Body of pancreas (tissue), 4 donors: ENCODE data around the gene MAP4K4. TPM values are rescaled to one million over a fixed set of nuclear protein-coding genes. Genes with fewer than 3 reads are reported as not detected.

ENCODE experiments used
- ATAC-seq: fragments of 150-250 bp; one replicate; pipeline ENCODE4 v1.9.1; 2016
- DNase-seq, 4 donors: peaks; one replicate each; pipeline ENCODE4 v3.0.0-alpha.2; 2019
- H3K27ac ChIP-seq, 4 donors: fragments of 200-600 bp; sonication (generic); 1 replicate in 3 of 4; 2 replicates in 1 of 4; pipeline versions ENCODE4 v1.5.1 to v1.6.1; 2016 to 2019; ENCODE audit warnings: mild to moderate bottlenecking in 1 of 4, mixed read lengths in 1 of 4, moderate library complexity in 1 of 4
- H3K27me3 ChIP-seq, 2 donors: fragments of 200-600 bp; sonication (generic); one replicate each; pipeline ENCODE4 v1.6.0; 2016; ENCODE audit warnings: mild to moderate bottlenecking in 1 of 2
- H3K36me3 ChIP-seq, 2 donors: fragments of 200-600 bp; sonication (generic); replicated peaks in 1 of 2; 2 replicates each; pipeline ENCODE4 v1.5.1; 2016; ENCODE audit warnings: low read depth in 2 of 2; ENCODE audit not compliant: insufficient read depth in 1 of 2
- H3K4me1 ChIP-seq: fragments of 200-600 bp; sonication (generic); one replicate; pipeline ENCODE4 v1.6.0; 2016
- H3K4me3 ChIP-seq, 2 donors: fragments of 200-600 bp; sonication (generic); 1 replicate in 1 of 2; 2 replicates in 1 of 2; pipeline ENCODE4 v1.5.1; 2016 to 2019
- H3K9me3 ChIP-seq, 3 donors: fragments of 200-600 bp; sonication (generic); 1 replicate in 2 of 3; 2 replicates in 1 of 3; pipeline ENCODE4 v1.5.1; 2016
- CTCF ChIP-seq, 7 experiments: fragments of 450-650 bp in 4 of 7; fragments of 200-600 bp in 3 of 7; sonication (generic) in 3 of 7; IDR thresholded peaks; one replicate each; pipeline ENCODE4 v1.5.1; 2016 to 2019; ENCODE audit warnings: antibody characterized with exemption in 7 of 7
- POLR2A ChIP-seq, 3 donors: fragments of 450-650 bp; IDR thresholded peaks; one replicate each; pipeline ENCODE4 v1.6.1; 2016; ENCODE audit warnings: antibody characterized with exemption in 3 of 3, mild to moderate bottlenecking in 2 of 3
- WGBS, 2 donors: methylation state at CpG; one replicate each; pipeline ENCODE4 v1.1.5; 2017; 5-methylcytosine and 5-hydroxymethylcytosine counted together
- intact Hi-C: fragments of 100-400 bp; cut with DNase I; formaldehyde crosslinking; loops from one replicate; pipeline ENCODE4 v1.15.1; 2023
- total RNA-seq, 2 donors: library from RNA; depleted of rRNA; stranded (reverse); fragments of >200 nt; gene quantifications; one replicate each; pipeline ENCODE4 v1.1.0, GENCODE V29; 2016

The MAP4K4 gene
- total RNA-seq, 2 donors from 2014 or later, result 22.1 to 25.1 TPM

DNA sequence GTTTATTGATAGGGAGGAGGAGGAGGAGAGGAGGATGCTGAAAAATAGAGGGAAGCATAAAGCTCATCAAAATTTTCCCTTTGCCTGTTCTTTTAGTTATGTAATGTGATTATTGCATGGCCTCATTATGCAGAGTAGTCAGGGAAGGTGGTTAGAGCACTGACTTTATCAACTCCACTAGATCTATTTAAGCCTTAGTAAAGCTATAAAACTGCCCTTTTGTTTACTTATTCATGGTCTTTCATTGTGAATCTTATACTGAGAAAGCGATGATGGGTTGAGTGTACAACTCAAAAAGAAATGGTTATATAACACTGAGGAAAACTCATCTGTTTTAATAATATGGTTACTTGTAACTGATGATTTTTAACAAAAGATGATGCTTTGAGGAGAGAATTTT lies 81.7 kb downstream of the MAP4K4 start:
- Histone ChIP-seq H3K27me3 (no peaks in the 10 kb centered on the region), H3K9me3 (no peaks in the 10 kb centered on the region), H3K4me3 (no peak overlapping the region), H3K36me3 (no peaks in the 10 kb centered on the region), H3K4me1 (peaks cover 11% of the 10 kb centered on the region), H3K27ac (no peak overlapping the region)
- WGBS, 2 donors, result 82 to 97% methylated on average over 1 of the region's 1 CpG
- ATAC-seq (no peak), DNase-seq (no peak)
- intact Hi-C loops, result no loop called here
- TF ChIP-seq CTCF (IDR thresholded peaks at IDR 0.05) (no peak), POLR2A (IDR thresholded peaks at IDR 0.05) (no peak)

DNA sequence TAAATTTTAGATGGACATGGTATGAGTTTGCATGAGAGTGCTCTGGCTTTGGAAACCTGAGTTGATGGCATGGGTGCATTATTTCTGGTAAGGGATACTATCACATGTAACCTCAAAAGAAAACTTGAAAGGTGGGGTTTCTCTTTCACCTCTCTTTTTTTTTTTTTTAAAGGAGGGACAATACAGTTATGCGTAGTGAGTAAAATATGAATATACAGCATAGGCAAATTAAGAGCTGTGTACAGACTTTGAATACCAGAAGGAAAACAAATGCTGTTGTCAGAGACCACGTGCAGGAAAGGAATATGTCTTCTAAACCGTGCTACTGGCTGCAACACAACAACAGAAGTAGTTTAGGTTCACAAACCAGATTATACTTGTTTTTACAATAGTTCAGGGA lies 82.1 kb downstream of the MAP4K4 start:
- intact Hi-C loops, result no loop called here
- WGBS, 2 donors, result 81 to 89% methylated on average over 3 of the region's 3 CpGs
- peaks cover 11% of the 10 kb centered on the region for H3K4me1 ChIP-seq

GRCh38 chr2:101781326-101781725 lies 83.8 kb downstream of the MAP4K4 start:
- WGBS, 2 donors, result 72 to 89% methylated on average over 4 of the region's 4 CpGs
- Histone ChIP-seq H3K4me3 (no peak overlapping the region), H3K27ac (no peak overlapping the region), H3K36me3 (no peaks in the 10 kb centered on the region), H3K9me3 (no peaks in the 10 kb centered on the region), H3K27me3 (no peaks in the 10 kb centered on the region), H3K4me1 (no peaks in the 10 kb centered on the region)
- no peak for ATAC-seq
- TF ChIP-seq CTCF (IDR thresholded peaks at IDR 0.05), result no peak
- DNase-seq, result peak in 1 of 4 donors; percentile 20
- intact Hi-C loops, result no loop called here

More for the DNA sequence above, 82.1 kb downstream of the MAP4K4 start:
- Histone ChIP-seq H3K27me3 (no peaks in the 10 kb centered on the region), H3K36me3 (no peaks in the 10 kb centered on the region), H3K4me3 (no peak overlapping the region), H3K27ac (no peak overlapping the region), H3K9me3 (no peaks in the 10 kb centered on the region)
- DNase-seq (no peak), ATAC-seq (no peak)
- no peak for TF ChIP-seq POLR2A (IDR thresholded peaks at IDR 0.05)
- no peak for TF ChIP-seq CTCF (IDR thresholded peaks at IDR 0.05)

DNA sequence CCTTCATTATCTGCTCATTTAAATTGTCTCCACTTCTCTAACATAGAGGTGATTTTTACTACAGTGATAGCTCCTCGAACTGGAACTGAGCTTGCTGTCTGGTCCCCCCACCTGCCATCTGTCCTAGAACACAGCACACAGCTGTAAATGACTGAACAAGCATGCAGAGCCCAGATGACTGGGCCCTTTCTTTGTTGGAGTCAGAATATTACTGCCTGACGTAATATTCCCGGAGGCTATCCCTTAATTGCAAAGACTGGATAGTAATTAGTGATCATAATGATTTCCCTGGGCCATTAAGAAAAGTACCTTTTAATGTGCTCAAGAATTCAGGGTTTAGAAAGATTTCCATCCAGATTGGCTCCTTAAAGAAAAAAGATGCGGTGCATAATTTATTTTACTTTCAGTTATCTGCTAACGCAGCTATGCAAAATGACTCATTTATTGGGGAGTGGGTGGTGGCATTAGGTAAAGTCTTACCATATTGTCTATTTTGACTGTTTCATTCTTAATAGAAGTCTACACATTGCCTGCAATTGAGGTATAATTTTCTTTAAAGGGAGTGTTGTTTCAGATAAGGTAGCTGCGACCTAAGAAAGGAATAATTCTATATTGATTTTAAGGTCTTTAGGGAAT lies 84.4 kb downstream of the MAP4K4 start:
- Histone ChIP-seq H3K27ac (no peak overlapping the region), H3K27me3 (no peaks in the 10 kb centered on the region), H3K4me1 (no peaks in the 10 kb centered on the region), H3K9me3 (no peaks in the 10 kb centered on the region), H3K36me3 (no peaks in the 10 kb centered on the region), H3K4me3 (no peak overlapping the region)
- intact Hi-C loops, result no loop called here
- DNase-seq, result no peak
- ATAC-seq, result no peak
- no peak for TF ChIP-seq CTCF (IDR thresholded peaks at IDR 0.05)
- no peak for TF ChIP-seq POLR2A (IDR thresholded peaks at IDR 0.05)
- WGBS, 2 donors, result 81 to 90% methylated on average over 6 of the region's 6 CpGs

GRCh38 chr2:101782427-101782792 lies 84.9 kb downstream of the MAP4K4 start:
- TF ChIP-seq CTCF (IDR thresholded peaks at IDR 0.05), result no peak
- no peak for TF ChIP-seq POLR2A (IDR thresholded peaks at IDR 0.05)
- DNase-seq (no peak), ATAC-seq (no peak)
- H3K27me3 ChIP-seq, result no peaks in the 10 kb centered on the region
- no peak overlapping the region for H3K27ac ChIP-seq
- intact Hi-C loops, result no loop called here
- no peaks in the 10 kb centered on the region for H3K9me3 ChIP-seq
- WGBS, 2 donors, result 90 to 91% methylated on average over 5 of the region's 5 CpGs
- H3K4me3 ChIP-seq, result no peak overlapping the region
- H3K36me3 ChIP-seq, result no peaks in the 10 kb centered on the region
- H3K4me1 ChIP-seq, result no peaks in the 10 kb centered on the region
